Lung microvascular endothelial cell (primary cell): ENCODE results near the gene BNIP3. TPM values are rescaled to one million over a fixed set of nuclear protein-coding genes. Genes with fewer than 3 reads are reported as not detected.
A peak's percentile ranks its signal among the peaks of the same experiment; 100 is the strongest.

ENCODE experiments used
- DNase-seq, 2 donors: peaks; one replicate each; pipeline versions ENCODE4 v3.0.0 to v3.0.0-alpha.2; 2010; ENCODE audit warnings: low read depth in 2 of 2
- total RNA-seq: library from RNA; depleted of rRNA; stranded (reverse); fragments of >200 nt; gene quantifications from 2 replicates; pipeline ENCODE4 v1.2.1, GENCODE V29; 2014

The BNIP3 gene, protein sequence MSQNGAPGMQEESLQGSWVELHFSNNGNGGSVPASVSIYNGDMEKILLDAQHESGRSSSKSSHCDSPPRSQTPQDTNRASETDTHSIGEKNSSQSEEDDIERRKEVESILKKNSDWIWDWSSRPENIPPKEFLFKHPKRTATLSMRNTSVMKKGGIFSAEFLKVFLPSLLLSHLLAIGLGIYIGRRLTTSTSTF
- total RNA-seq, result 23.5 and 56.2 TPM in 2 replicates

DNA sequence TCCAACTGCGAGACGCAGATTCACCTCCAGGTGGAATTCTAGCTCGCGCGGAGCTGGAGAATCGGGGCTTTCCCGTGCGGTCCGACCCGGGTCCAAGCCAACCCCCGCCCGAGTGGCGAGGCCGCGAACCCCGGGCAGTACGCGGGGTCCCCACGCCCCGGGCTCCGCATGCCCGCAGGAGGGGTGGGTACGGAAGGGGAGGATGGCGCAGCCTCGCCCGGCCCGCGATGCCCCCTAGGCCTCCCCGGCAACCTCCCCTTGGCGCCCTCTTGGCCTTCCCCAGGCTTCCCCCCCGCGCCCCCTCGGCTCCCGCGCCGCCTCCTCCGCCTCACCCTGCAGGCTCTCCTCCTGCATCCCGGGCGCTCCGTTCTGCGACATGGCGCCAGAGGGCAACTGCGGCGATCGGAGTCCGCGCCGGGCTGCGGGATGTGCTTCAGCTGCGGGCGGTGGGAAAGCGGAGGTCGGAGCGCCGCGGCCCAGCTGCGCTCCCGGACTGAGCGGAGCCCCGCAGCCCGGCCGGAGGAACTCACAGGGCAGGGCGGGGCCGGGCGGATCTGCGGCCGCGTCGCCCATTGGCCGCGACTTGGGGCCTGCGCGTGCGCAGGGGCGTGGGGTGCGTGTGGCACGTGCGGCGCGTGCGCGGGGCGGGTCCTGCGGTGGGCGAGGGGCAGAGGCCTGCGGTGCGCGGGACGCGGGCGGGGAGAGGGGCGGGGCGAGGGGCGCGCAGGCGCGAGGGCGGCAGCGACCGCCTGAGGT is at the start of gene BNIP3:
Gene BNIP3, minus strand, starts transcription at position 495 of the 756 bp plus-strand sequence. Its CDS starts 117 bp downstream, at position 378.
- peak; percentile 96 to 98 for DNase-seq

DNA sequence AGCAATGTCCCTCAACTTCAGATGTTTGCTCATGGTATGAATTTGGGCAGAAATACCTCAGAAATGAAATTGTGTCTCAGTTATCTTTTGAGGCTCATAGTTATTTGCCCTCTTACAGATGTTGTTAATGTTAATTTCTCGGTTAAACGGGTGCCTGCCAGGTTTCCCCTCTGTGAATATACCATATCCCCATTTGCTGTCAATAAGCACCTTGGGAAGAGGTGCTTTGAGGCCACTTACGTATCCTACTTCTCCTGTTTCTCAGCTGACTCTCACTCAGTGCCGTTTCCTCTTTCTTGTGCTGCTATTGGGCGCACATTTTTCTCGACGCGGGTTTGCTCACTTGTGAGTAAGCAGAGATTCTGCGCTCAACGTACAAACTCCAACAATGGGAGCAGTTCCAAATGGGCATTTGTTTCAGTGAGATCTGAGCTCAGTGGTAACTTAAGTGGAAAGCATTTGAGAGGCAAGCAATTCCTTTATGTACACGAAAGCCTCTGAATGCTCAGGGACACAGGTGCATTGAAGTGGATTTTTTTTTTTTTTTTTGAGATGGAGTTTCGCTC is 49.3 kb upstream of the BNIP3 start:
- no peak for DNase-seq

DNA sequence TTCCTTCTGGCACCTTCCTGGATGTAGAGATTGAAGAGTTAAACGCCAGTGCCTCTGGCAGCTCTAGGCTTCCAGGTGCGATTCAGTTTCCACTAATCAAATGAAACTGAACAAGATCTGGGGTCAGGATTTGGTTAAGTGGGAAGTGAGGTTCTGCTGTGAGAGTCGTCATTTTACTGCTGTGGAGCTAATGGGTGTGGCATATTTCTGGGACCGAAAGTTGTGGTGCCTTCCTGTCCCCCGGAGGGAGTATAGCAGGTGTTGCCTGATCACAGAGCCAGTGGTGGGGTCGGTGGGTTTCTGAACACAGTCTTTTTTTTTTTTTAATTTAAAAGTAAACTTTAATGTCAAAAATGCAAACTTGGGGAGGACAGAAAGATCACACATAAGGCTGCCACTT is 47.0 kb upstream of the BNIP3 start:
- DNase-seq, result no peak

DNA sequence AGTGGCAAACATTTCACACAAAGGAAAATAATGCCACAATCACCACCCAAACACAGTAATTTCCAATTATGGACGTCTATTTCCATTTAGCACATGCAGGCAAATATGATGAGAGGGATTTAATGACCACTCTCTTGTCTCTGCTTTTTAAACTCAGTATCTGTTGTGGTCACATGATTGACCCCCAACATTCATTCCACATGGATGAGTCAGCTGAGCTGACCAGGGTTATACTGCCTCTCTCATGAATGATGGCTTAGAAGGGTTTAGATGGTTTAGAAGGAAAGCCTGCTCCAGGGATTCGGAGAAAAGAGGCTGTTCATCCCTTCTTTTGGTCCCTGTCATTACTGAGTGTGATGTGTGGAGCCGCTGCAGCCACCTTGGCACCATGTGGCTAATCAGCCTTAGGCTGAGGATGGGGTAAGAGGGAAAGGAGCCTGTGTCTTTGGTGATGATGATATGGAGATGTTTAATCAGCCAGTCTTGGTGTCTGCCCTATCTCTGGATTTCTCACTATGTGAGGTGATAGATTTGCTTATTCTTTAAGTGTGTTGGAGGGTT is 45.8 kb upstream of the BNIP3 start:
- no peak for DNase-seq

DNA sequence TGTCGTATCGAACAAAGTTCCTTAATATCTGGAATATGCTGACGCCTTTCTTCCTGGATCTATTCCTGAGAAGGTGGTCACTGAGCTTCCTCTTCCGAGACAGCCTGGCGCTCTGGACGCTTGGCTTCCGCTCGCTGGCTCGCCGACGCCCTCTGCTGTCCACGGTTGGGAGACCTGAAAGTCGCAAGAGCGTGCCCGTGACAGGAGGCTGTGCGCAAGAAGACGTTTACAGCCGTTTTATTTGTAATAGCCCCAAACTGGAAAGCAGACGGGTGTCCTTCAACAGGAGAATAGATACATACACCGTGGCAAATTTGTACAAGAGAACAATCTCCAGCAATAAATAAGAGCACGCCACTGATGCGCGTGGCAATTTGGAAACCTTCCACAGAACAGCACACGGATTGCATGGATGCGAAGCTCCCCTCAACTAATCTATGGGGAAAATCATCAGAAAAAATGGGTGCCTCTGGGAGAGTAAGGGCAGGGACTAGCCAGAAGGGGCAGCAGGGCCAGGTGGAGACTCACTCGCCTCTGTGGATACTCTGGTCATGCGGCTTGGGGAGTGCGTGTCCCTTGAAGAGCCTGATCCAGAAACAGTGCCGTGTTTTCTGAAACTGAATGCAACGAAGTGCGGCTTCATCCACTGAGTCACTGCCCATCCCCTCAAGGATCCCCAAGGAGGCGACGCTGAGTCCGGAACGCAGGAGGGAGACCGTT is 41.5 kb upstream of the BNIP3 start:
- DNase-seq, result peak; percentile 80 to 83

DNA sequence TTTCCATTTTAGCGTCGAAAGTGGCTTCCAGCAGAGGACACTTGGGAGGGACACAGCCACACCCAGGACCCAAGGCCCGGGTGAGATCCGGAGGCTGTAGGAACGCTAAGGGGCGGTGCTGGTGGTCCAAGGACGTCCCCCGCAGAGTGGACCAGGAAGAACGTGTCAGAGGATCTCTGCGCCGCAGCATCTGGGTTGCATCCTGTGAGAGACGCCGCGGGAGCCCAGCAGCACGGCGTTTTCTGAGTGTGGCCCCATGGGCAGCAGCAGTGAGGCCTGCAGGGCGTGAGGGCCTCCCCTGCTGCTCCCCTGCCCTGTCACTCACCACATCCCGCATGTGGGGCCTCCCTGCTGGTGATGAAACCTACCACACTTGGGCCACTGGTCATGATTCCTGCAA is 40.5 kb upstream of the BNIP3 start:
- DNase-seq, result no peak

DNA sequence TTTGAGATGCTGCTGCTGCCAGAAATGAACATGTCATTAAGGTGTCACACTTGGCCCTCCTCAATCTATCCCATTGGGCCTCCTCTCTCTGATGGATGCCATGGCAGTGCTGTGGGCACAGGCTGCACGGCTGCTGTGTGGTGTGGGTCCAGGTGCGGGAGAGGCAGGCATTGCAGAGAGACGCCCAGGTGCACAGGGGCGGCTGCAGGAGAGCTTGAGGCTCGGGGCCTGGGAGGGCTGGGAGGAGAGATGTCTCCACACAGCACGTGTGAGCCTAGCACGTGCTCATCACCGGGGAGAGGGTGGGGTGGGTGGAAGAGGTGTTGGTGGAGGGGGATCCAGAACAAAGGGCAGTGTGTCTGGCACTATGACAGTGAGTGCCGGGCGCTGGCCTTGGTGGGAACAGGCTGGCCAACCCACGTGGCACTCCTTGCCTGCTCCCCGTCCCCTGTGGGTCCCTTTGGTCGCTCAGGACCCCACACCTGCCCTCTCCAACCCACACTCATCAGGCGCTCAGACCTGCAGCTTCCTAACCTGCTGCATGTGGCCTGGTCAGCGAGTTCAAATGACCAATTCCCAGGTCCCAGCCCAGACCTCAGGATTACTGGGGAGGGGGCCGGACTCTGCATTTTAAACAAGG is 39.9 kb upstream of the BNIP3 start:
- DNase-seq, result no peak

DNA sequence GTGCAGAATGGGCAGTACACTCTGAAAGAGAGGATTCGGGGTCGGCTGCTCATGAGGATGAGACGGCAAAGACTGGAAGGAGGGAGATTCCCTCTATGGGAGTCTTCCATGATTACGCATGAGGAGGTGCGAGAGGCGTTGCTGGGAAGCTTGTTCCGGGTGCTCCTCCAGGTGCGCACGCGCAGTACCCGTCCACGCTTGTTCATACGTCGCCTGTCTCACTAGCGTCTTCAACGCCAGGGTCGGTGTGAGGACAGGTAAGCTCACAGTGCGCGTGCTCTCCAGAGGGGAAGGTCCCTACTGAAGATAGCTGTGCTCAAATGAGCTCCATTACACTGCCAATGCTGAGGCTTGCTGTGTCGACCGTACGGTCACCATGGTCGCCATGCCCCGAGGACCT is 39.3 kb upstream of the BNIP3 start:
- no peak for DNase-seq

DNA sequence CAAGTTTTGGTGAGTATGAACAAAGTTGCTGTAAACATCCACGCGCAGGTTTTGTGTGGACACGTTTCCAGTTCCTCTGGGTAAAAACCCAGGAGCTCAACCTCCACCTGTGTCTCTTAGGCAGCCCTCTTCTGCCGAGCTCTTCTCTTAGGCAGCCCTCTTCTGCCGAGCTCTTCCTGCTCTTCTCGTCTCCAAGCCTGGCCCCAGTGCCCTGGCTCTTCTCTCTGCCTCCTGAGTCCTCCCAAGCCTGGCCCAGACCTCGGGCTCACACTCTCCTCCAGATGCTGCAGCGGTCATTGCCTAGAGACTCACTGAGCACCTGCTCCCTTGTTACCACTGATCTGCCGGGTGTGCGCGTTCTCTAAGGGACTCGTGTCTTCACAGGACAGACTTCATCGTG is 38.7 kb upstream of the BNIP3 start:
- DNase-seq, result no peak

DNA sequence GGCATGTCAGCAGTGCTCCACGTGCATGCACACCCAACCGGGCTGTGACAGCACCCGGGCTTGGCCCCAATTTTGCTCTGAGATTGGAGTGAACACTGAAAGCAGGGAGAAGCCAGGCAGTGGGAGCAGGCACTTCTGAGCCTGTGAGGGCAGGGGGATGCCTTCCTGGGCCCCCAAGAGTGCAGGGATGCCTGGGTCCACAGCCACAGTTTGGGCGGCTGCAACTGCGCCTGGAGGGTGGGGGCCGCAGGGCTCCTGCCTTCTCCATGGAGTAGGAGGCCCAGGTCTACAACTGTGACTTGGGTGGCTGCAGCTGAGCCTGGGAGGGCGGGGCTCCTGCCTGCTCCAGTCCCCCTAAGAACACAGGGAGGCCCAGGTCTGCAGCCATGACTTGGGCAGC is 37.6 kb upstream of the BNIP3 start:
- no peak for DNase-seq

DNA sequence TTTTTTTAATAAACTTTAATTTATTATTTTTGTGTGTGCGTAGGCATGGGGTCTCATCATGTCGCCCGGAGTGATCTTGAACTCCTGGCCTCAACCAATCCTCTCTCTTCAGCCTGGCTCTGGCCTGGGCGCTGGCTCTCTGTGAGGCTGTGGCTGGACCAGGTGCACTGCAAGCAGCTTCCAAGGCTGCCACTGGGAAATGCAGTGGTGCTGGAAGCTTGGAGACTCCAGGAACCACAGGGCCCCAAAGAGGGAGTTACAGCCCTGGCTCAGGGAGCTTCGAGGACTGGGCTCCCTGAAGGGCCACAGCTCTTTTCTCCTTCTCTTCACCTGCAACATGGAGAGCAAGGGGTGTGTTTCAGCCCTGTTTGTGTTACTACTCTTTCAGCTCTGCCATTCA is 36.7 kb upstream of the BNIP3 start:
- no peak for DNase-seq

DNA sequence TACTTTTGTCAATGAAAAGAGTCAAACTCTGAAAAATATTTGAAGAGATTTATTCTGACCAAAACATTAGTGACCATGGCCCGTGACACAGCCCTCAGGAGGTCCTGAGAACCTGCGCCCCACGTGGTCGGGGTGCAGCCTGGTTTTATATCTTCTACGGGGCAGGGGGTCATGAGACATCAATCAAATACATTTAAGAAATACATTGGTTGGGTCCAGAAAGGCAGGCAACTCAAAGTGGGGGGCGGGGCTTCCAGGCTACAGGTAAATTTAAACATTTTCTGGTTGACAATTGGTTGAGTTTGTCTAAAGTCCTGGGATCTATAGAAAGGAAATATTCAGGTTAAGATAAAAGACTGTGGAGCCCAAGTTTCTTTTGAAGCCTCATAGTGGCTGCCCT is 34.8 kb upstream of the BNIP3 start:
- DNase-seq, result no peak

DNA sequence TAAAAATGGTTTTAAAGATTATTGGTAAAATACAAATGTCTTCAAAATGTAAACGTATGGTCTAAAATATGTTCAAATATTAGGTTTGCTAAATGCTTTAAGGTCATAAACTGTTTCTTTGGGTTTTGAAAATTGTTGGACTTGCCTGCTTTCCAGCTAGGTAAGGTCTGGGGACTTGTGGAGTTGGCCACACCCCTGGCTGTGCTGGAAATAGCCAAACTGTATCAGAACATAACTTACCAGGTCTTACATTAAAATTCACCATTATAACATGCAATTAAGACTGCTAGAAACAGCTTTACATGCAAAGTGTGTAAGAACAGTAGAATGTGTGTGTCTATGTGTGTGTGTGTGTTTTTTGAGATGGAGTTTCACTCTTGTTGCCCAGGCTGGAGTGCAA is 29.7 kb upstream of the BNIP3 start:
- DNase-seq, result no peak

DNA sequence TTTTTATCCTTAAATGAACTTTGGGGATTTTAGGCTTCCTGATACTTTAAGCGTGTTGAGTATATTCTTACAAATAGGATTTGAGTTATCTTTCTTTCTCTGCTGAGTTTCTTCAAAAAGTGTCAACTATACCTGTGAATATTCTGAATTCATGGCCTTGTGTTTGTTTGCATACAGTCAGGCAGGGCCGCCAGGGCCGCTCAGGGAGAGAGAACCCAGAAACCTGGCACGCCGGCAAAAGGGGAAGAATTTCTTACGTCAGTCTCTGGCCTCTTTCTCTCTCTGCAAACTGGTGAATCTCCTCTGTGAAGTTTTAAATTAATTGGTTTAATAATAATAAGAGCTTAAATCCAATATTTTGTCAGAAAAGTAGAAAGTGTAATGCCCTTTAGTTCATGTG is 29.3 kb upstream of the BNIP3 start:
- DNase-seq, result no peak

DNA sequence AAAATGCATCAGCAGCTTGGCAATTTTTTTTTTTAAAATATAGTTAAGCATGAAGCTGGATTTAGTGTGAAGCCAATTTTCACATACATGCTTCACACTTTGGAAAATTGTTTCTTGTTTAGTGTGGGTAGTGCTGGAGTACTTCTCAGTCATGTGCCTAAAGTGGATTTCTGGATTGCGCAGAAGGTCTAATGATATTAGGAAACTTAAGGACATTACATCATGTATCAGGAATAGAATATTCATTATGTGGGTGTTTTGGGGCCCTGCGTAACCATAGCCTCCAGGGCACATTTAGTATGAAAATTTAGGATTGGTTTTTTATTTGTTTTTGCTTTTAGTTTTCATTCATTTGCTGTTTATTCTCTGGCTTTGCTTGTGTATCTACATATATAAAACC is 28.8 kb upstream of the BNIP3 start:
- no peak for DNase-seq

DNA sequence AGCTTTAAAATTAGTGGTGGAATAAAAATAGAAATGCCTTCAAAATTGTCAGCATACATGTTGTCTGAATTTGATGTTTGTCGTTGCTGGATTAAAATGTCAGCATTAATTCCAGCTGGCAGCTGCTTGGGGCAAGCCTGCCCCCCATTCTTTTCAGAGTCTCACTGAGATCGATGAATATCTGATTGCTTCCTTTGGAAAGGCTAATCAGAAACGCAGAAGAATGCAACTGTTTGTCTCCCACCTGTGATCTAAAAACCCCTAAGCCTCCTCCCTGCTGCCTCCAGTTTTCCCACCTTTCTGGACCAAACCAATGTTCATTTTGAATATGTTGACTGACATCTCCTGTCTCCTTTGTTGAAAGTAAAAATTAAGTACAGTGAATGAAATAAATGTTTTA is 27.9 kb upstream of the BNIP3 start:
- DNase-seq, result no peak

DNA sequence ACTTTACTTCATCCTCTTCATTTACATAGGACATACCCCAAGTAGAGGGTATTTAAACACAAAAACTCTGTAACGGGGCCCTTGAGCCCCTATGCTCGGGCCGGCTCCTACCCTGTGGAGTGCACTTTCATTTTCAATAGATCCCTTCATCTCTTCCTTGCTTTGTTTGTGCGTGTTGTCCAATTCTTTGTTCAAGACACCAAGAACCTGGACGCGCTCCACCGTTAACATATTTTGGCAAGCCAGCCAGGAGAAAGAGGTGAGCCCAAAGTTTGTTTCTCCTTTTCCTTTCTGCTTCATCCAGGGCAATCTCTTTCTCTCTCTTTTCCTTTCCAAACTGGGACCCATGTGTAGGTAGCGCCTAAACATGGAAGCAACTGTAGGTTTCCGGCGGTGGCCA is 26.0 kb upstream of the BNIP3 start:
- DNase-seq, result no peak

DNA sequence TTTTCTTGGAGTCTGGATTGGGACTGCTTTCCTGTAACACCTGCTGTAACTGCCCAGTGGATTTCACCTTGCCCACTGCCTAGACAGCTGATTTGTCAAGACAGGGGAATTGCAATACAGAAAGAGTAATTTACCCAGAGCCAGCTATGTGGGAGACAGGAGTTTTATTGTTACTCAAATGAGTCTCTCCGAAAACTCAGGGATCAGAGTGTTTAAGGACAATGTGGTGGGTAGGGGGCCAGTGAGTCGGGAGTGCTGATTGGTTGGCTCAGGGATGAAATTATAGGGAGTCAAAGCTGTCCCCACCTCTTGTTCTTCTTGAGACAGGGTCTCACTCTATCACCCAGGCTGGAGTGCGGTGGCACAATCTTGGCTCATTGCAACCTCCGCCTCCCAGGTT is 25.2 kb upstream of the BNIP3 start:
- no peak for DNase-seq

DNA sequence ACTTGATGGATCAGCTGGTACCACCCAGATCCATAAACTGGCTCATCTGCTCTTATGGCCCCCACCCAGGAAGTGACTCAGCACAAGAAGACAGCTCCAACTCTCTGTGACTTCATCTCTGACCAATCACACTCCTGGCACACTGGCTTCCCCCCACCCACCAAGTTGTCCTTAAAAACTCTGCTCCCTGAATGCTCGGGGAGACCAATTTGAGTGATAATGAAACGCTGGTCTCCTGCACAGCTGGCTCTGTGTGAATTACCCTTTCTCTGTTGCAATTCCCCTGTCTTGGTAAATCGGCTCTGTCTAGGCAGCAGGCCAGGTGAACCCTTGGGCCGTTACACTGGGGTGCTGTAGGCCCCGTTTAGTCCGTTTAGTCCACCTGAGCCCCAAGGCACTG is 23.4 kb upstream of the BNIP3 start:
- no peak for DNase-seq

DNA sequence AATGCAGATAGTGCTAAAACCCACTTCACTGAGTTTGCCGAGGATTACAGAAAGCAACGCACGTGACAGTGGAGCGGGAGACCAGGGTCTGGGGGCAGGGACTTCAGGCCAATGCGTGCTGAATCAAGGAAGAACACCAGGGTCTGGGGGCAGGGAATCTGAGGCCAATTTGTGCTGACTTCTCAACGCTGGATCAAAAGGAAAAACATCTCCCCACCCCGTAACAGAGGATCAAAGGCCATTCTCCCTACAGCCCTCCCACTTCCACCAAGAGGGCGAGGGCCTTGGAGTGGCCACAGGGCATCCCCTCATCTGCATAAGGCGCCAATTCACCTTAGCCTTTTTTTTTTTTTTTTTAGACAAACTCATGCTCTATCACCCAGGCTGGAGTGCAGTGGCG is 22.3 kb upstream of the BNIP3 start:
- no peak for DNase-seq

DNA sequence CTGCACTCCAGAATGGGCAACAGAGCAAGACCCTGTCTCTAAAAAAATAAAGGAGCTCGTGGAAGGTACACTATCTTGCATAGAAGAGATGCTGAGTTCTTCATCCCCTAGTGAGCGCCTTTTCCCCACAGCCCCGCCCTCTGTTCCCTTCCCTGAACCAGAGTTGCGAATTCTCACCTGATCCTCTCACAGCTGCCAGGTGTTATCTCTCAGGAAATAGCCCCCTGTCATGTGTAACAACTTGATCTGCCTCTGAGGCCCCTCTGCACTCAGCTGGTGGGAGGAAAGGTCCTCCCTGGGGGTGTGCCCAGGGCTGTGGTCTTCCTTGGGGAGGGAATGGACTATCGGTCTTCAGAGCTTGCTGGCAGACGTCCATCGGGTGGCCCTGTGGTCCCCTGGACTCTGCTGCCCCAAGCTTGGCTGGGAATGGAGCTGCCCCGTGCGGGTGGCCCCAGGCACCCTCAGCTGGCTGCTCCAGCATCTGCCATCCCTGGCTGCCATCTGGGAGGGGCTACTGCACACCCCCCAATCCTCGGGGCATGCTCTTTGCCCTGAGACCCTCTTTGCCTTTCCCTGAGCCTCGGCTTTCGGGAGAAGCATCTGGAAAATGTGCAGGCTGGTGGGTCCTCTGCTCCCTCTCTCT is 21.7 kb upstream of the BNIP3 start:
- DNase-seq, result no peak
